GM06990 (cell line): ENCODE data around the gene MPND.

Source experiments
- DNase-seq: peaks from one replicate; pipeline ENCODE4 v3.0.0-alpha.2; 2011; ENCODE audit not compliant: insufficient read length; ENCODE audit errors: extremely low read depth
- H3K27me3 ChIP-seq: replicated peaks from 2 replicates; pipeline ENCODE4 v1.6.0; 2011; ENCODE audit warnings: low read length; ENCODE audit not compliant: control insufficient read depth, insufficient read depth
- H3K36me3 ChIP-seq: 2 replicates; pipeline ENCODE4 v1.5.1; 2011; ENCODE audit warnings: low read length; ENCODE audit not compliant: control insufficient read depth, insufficient read depth
- H3K4me3 ChIP-seq: replicated peaks from 2 replicates; pipeline ENCODE4 v1.5.1; 2011; ENCODE audit warnings: low read depth, mild to moderate bottlenecking, control low read depth, low read length
- CTCF ChIP-seq: IDR thresholded peaks from 2 replicates; pipeline ENCODE4 v1.5.1; 2011; ENCODE audit warnings: low read length, control low read depth, mild to moderate bottlenecking, inconsistent platforms; ENCODE audit not compliant: insufficient read depth, poor library complexity, severe bottlenecking

The MPND gene

GRCh38 chr19:4298810-4299550 is 44.4 kb upstream of the MPND start:
- H3K36me3 ChIP-seq: no peaks in the 10 kb centered on the region
- H3K4me3 ChIP-seq: no peak overlapping the region
- DNase-seq: no peak
- H3K27me3 ChIP-seq: no peaks in the 10 kb centered on the region; the same call in 1 of the 2 replicates
- no peak for TF ChIP-seq CTCF

- H3K27me3 ChIP-seq: no peaks in the 10 kb centered on the region; the same call in 1 of the 2 replicates
- TF ChIP-seq CTCF: no peak
- DNase-seq: no peak
- H3K4me3 ChIP-seq: no peak overlapping the region
- H3K36me3 ChIP-seq: no peaks in the 10 kb centered on the region
Measured at GRCh38 chr19:4300589-4300988, 42.8 kb upstream of the MPND start.

GRCh38 chr19:4301590-4302242 is 41.6 kb upstream of the MPND start:
- no peak for DNase-seq
- no peak for TF ChIP-seq CTCF
- H3K36me3 ChIP-seq: no peaks in the 10 kb centered on the region
- no peaks in the 10 kb centered on the region for H3K27me3 ChIP-seq
- no peak overlapping the region for H3K4me3 ChIP-seq

- Histone ChIP-seq H3K36me3 (no peaks in the 10 kb centered on the region), H3K4me3 (no peak within 1 kb of the TSS), H3K27me3 (no peaks in the 10 kb centered on the region)
- TF ChIP-seq CTCF: no peak
- no peak for DNase-seq
Measured at GRCh38 chr19:4302243-4302640, 41.1 kb upstream of the MPND start, which contains the start of gene TMIGD2. Gene TMIGD2 (minus strand): TSS chr19:4302389. CDS start chr19:4302385, 4 bp downstream.

- no peaks in the 10 kb centered on the region for H3K36me3 ChIP-seq
- H3K4me3 ChIP-seq: no peak overlapping the region
- no peak for DNase-seq
- TF ChIP-seq CTCF: no peak
- no peaks in the 10 kb centered on the region for H3K27me3 ChIP-seq
Measured at GRCh38 chr19:4303819-4304537, 39.4 kb upstream of the MPND start.
